OCI-LY1 (cell line): ENCODE measurements around the gene TTC3.

Source experiments
- CTCF ChIP-seq: fragments of 200-600 bp; sonication (generic), shearing (Covaris generic); IDR thresholded peaks from 2 replicates; pipeline ENCODE4 v1.5.1; 2017; ENCODE audit warnings: mild to moderate bottlenecking, antibody characterized with exemption, low read length, moderate library complexity, mixed read lengths
- EZH2 ChIP-seq: fragments of 200-600 bp; sonication (generic), shearing (Covaris generic); IDR thresholded peaks from 2 replicates; pipeline ENCODE4 v1.8.0; 2017; ENCODE audit warnings: borderline replicate concordance, mixed run types, mild to moderate bottlenecking, antibody characterized with exemption, low read length, moderate library complexity, mixed read lengths

- no peak for TF ChIP-seq CTCF
- TF ChIP-seq EZH2: no peak
Measured at GRCh38 chr21:37182222-37182621, 109.2 kb downstream of the TTC3 start.
